Measurements from ENCODE around the gene KRT7.

KRT7 gene

DNA sequence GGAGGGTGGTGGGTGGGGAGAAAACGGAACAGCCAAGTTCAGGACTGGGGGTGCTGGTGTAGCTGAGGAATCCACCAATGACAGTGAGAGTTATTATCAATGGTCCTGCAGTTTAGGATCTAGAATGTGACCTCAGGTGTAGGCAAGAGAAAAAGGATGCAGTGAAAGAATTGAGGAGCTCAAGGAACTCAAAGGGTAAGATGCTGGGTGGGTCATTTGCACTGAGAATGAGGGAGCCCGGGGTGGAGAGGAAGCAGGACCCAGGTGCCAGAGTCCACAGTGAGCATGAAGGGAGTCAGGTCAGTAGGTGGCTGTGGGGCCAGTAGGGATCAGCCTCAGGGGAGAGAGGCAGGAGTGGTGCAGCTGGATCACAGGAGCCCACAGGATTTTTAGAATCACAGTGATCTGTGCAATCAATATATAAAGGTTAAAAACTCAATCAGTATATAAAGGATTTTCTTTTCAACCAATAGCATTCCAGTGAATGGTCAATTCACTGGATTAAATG is 3.2 kb upstream of the KRT7 start:
- H3K27me3 ChIP-seq (ENCODE audit: control insufficient read depth, insufficient read depth, low read length): peaks cover 32% of the 10 kb centered on the region
- H3K4me3 ChIP-seq (ENCODE audit: low read depth, low read length): no peak overlapping the region
- H3K4me1 ChIP-seq (ENCODE audit: control insufficient read depth, insufficient read depth, low read length): peaks cover 11% of the 10 kb centered on the region
- no peak overlapping the region for H3K9ac ChIP-seq (ENCODE audit: low read depth, low read length)
- no peaks in the 10 kb centered on the region for H3K36me3 ChIP-seq (ENCODE audit: control insufficient read depth, insufficient read depth, low read length)
- no peaks in the 10 kb centered on the region for H3K9me3 ChIP-seq (ENCODE audit: control insufficient read depth, insufficient read depth, low read length)

- H3K4me3 ChIP-seq (ENCODE audit: low read depth, low read length): no peak overlapping the region
- no peaks in the 10 kb centered on the region for H3K36me3 ChIP-seq (ENCODE audit: control insufficient read depth, insufficient read depth, low read length)
- peaks cover 11% of the 10 kb centered on the region for H3K4me1 ChIP-seq (ENCODE audit: control insufficient read depth, insufficient read depth, low read length)
- peaks cover 38% of the 10 kb centered on the region for H3K27me3 ChIP-seq (ENCODE audit: control insufficient read depth, insufficient read depth, low read length)
- H3K9ac ChIP-seq (ENCODE audit: low read depth, low read length): no peak overlapping the region
- no peaks in the 10 kb centered on the region for H3K9me3 ChIP-seq (ENCODE audit: control insufficient read depth, insufficient read depth, low read length)
Measured at GRCh38 chr12:52230364-52231281, 2.4 kb upstream of the KRT7 start.

DNA sequence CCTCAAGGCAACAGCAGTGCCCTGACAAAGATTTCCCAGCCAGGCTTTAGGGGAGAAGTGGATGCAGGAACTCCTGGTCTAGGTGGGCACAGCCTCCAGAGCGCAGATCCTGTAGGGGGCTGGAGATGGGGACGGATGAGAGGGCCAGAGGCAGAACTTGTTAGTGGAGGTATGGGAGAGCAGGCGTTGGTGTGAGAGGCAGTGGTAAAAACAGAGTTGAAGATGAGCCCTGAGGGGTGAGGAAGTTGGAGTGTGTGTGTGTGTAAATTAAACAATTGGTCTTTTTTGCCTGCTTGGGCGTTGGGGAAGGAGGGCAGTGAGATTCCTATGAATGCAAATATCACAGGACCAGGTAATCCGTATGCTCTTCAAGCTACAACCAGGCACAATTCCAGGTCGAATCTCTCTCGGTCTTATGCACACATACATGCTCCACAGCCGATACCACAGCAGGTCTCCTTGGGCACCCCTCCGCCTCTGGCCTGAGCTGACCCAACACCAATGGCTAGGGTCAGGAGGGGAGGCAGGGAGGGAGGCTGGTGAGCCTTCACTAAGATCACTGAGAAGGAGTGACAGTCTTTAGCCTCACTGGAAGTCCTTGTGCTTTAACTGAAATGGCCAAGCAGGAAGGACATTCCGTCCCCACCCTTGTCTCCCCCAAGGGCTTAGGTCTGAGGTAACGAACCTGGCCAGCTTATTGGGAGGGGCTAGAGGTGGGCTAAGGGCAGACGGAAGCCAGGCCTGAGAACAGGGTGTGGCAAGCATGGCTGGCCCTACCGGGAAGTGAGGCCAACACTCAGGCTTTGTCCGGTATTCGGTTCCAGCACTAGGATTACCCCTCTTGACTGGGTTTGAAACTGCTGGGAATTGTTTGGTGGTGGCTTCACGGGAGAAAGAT is 1.5 kb upstream of the KRT7 start:
- H3K27me3 ChIP-seq (ENCODE audit: control insufficient read depth, insufficient read depth, low read length): peaks cover 38% of the 10 kb centered on the region
- peaks cover 11% of the 10 kb centered on the region for H3K4me1 ChIP-seq (ENCODE audit: control insufficient read depth, insufficient read depth, low read length)
- H3K9me3 ChIP-seq (ENCODE audit: control insufficient read depth, insufficient read depth, low read length): no peaks in the 10 kb centered on the region
- no peaks in the 10 kb centered on the region for H3K36me3 ChIP-seq (ENCODE audit: control insufficient read depth, insufficient read depth, low read length)
- no peak overlapping the region for H3K4me3 ChIP-seq (ENCODE audit: low read depth, low read length)
- no peak overlapping the region for H3K9ac ChIP-seq (ENCODE audit: low read depth, low read length)

GRCh38 chr12:52232203-52232673 is 805 bp upstream of the KRT7 start:
- Histone ChIP-seq H3K36me3 (ENCODE audit: control insufficient read depth, insufficient read depth, low read length) (no peaks in the 10 kb centered on the region), H3K9ac (ENCODE audit: low read depth, low read length) (no peak overlapping the region), H3K9me3 (ENCODE audit: control insufficient read depth, insufficient read depth, low read length) (no peaks in the 10 kb centered on the region), H3K4me1 (ENCODE audit: control insufficient read depth, insufficient read depth, low read length) (peaks cover 13% of the 10 kb centered on the region), H3K27me3 (ENCODE audit: control insufficient read depth, insufficient read depth, low read length) (peaks cover 38% of the 10 kb centered on the region), H3K4me3 (ENCODE audit: low read depth, low read length) (peak overlapping the region; percentile 50)

GRCh38 chr12:52233462-52234207 is 592 bp downstream of the KRT7 start:
- Histone ChIP-seq H3K4me3 (ENCODE audit: low read depth, low read length) (peak overlapping the region; percentile 50), H3K36me3 (ENCODE audit: control insufficient read depth, insufficient read depth, low read length) (no peaks in the 10 kb centered on the region), H3K27me3 (ENCODE audit: control insufficient read depth, insufficient read depth, low read length) (peaks cover 38% of the 10 kb centered on the region), H3K9ac (ENCODE audit: low read depth, low read length) (no peak overlapping the region), H3K9me3 (ENCODE audit: control insufficient read depth, insufficient read depth, low read length) (no peaks in the 10 kb centered on the region), H3K4me1 (ENCODE audit: control insufficient read depth, insufficient read depth, low read length) (peaks cover 19% of the 10 kb centered on the region)

DNA sequence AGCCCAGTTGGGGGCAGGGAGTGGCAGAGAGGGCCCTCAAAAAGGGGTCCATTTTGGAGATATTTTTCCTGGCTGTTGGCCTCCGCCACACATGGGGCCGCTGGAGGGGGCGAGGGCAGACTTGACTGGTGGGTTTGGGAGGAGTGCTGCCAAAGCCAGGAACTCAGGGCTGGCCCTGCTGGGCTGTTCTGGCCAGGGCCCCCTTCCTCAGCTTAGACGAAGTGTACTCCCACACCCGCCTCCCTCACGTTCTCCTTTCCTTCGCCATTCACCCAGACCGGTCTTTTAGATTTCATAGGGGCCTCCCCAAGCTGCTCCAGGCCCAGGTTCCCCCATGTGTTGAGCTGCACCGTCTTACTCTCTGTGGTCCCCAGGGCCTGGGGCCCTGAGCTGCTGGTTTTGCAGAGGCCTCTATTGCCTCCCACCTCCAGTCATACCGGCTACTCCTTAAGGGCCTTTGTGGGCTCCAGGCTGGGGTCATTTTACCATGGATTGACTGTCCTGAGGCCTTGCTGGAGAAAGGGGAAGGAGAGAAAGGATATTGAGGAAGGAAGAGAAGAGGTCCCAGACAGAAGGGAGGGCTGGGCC is 1.3 kb downstream of the KRT7 start:
- no peak overlapping the region for H3K4me3 ChIP-seq (ENCODE audit: low read depth, low read length)
- no peaks in the 10 kb centered on the region for H3K9me3 ChIP-seq (ENCODE audit: control insufficient read depth, insufficient read depth, low read length)
- H3K27me3 ChIP-seq (ENCODE audit: control insufficient read depth, insufficient read depth, low read length): peaks cover 38% of the 10 kb centered on the region
- H3K9ac ChIP-seq (ENCODE audit: low read depth, low read length): no peak overlapping the region
- no peaks in the 10 kb centered on the region for H3K36me3 ChIP-seq (ENCODE audit: control insufficient read depth, insufficient read depth, low read length)
- peaks cover 19% of the 10 kb centered on the region for H3K4me1 ChIP-seq (ENCODE audit: control insufficient read depth, insufficient read depth, low read length)

DNA sequence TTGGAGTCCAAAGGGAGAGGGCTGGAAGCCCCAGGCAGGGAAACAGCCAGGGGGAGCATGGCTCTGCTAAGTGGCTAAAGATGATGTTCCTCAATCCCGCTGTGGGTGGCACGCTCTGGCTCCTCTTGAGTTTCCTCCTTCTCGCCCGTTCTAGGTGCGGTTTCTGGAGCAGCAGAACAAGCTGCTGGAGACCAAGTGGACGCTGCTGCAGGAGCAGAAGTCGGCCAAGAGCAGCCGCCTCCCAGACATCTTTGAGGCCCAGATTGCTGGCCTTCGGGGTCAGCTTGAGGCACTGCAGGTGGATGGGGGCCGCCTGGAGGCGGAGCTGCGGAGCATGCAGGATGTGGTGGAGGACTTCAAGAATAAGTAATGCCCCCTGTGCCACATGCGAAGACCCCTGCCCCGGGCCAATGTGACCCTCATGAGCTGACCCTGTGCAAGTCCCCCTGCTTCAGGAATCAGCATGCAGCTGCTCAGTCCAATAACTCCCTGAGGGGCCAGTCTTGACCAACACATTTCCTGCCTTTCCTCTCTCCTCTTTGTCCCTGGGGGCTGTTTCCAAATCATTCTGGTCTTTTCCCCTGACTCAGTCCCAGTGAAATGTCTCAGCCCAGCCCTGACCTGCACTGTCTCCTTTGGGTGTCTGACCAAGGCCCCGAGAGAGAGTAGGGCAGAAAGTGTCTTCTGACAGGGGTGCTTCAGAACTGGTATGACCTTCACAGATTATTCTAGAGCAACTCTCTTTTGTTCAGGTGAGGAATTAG is 2.1 kb downstream of the KRT7 start:
- Histone ChIP-seq H3K4me1 (ENCODE audit: control insufficient read depth, insufficient read depth, low read length) (peaks cover 19% of the 10 kb centered on the region), H3K4me3 (ENCODE audit: low read depth, low read length) (no peak overlapping the region), H3K36me3 (ENCODE audit: control insufficient read depth, insufficient read depth, low read length) (no peaks in the 10 kb centered on the region), H3K27me3 (ENCODE audit: control insufficient read depth, insufficient read depth, low read length) (peaks cover 36% of the 10 kb centered on the region), H3K9me3 (ENCODE audit: control insufficient read depth, insufficient read depth, low read length) (no peaks in the 10 kb centered on the region), H3K9ac (ENCODE audit: low read depth, low read length) (no peak overlapping the region)

- H3K4me3 ChIP-seq (ENCODE audit: low read depth, low read length): no peak overlapping the region
- H3K9me3 ChIP-seq (ENCODE audit: control insufficient read depth, insufficient read depth, low read length): no peaks in the 10 kb centered on the region
- peaks cover 14% of the 10 kb centered on the region for H3K4me1 ChIP-seq (ENCODE audit: control insufficient read depth, insufficient read depth, low read length)
- H3K36me3 ChIP-seq (ENCODE audit: control insufficient read depth, insufficient read depth, low read length): no peaks in the 10 kb centered on the region
- H3K27me3 ChIP-seq (ENCODE audit: control insufficient read depth, insufficient read depth, low read length): peaks cover 33% of the 10 kb centered on the region
- no peak overlapping the region for H3K9ac ChIP-seq (ENCODE audit: low read depth, low read length)
Measured at GRCh38 chr12:52235822-52236361, 2.8 kb downstream of the KRT7 start.

DNA sequence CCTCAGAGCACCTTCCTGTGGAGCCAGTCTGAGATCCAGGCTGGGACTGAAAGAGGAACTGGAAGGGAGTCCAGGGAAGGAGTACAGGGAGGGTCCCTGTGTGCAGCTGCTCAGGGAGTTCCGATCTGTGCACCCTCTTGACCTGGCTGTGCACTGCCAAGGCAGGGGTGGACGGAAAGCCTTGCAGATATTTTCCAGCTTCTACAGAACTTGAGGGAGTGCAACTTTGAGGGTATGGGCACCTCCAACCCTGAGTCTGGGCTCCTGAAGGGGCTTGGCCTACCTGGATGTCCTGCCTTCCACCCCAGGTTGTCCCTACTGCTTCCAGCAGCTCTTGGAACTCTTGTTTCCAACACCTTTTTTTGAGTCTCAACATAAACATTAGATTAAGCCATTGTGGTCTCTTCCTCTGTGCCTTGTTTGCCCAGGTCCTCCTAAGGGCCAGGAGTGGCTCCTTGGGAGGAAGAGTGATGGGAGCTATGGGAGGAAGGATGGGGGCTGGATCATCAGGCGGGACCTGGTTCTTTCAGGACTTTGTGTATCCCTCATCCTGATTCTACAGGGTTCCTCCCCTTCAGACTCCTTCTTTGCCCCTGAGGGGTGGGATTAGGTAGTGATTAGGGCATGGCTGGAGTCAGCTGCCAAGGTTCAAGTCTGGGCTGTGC is 3.5 kb downstream of the KRT7 start:
- H3K36me3 ChIP-seq (ENCODE audit: control insufficient read depth, insufficient read depth, low read length): no peaks in the 10 kb centered on the region
- H3K4me3 ChIP-seq (ENCODE audit: low read depth, low read length): no peak overlapping the region
- H3K9me3 ChIP-seq (ENCODE audit: control insufficient read depth, insufficient read depth, low read length): no peaks in the 10 kb centered on the region
- peaks cover 29% of the 10 kb centered on the region for H3K27me3 ChIP-seq (ENCODE audit: control insufficient read depth, insufficient read depth, low read length)
- H3K9ac ChIP-seq (ENCODE audit: low read depth, low read length): no peak overlapping the region
- H3K4me1 ChIP-seq (ENCODE audit: control insufficient read depth, insufficient read depth, low read length): peaks cover 10% of the 10 kb centered on the region

Measured in iPS-15b (cell line).